HL-60 (cell line): ENCODE data around the gene PUM1.
"Not testable (repeated sequence)": the region's sequence is repeated elsewhere in the genome, so short reads cannot be mapped to it uniquely, and the experiment has no call there.

Source experiments
- DNase-seq, 2 experiments: peaks; one replicate each; pipeline ENCODE4 v3.0.0-alpha.2; 2010 to 2020; ENCODE audit warnings: low read depth in 1 of 2, low spot score in 1 of 2
- H3K27ac ChIP-seq: fragments of 250-450 bp; sonication (Bioruptor Pico); replicated peaks from 2 replicates; pipeline ENCODE4 v1.5.1; 2020; ENCODE audit warnings: mild to moderate bottlenecking, moderate library complexity
- H3K27me3 ChIP-seq: fragments of 250-450 bp; sonication (Bioruptor Pico); 2 replicates; pipeline ENCODE4 v1.5.1; 2021; ENCODE audit warnings: mild to moderate bottlenecking, moderate library complexity; ENCODE audit not compliant: insufficient read depth, poor library complexity, severe bottlenecking
- H3K4me3 ChIP-seq: replicated peaks from 2 replicates; pipeline ENCODE4 v1.5.1; 2011; ENCODE audit warnings: mild to moderate bottlenecking, control low read depth, low read length; ENCODE audit not compliant: insufficient read depth
- CTCF ChIP-seq: IDR thresholded peaks from one replicate; pipeline ENCODE4 v1.5.1; 2011; ENCODE audit warnings: low read length, control low read depth, inconsistent platforms; ENCODE audit not compliant: insufficient read depth
- GABPA ChIP-seq: IDR thresholded peaks from 2 replicates; pipeline ENCODE4 v1.6.1; 2012; ENCODE audit warnings: low read depth
- POLR2AphosphoS5 ChIP-seq: IDR thresholded peaks from 2 replicates; pipeline ENCODE4 v1.6.1; 2012; ENCODE audit warnings: low read depth
- SPI1 ChIP-seq: IDR thresholded peaks from 2 replicates; pipeline ENCODE4 v1.6.1; 2012; ENCODE audit warnings: low read depth, mild to moderate bottlenecking, borderline replicate concordance
- TF ChIP-seq, protein P1 (sequence below): IDR thresholded peaks from 2 replicates; pipeline ENCODE4 v1.6.1; 2012; ENCODE audit warnings: low read depth; ENCODE audit not compliant: insufficient replicate concordance

The PUM1 gene

DNA sequence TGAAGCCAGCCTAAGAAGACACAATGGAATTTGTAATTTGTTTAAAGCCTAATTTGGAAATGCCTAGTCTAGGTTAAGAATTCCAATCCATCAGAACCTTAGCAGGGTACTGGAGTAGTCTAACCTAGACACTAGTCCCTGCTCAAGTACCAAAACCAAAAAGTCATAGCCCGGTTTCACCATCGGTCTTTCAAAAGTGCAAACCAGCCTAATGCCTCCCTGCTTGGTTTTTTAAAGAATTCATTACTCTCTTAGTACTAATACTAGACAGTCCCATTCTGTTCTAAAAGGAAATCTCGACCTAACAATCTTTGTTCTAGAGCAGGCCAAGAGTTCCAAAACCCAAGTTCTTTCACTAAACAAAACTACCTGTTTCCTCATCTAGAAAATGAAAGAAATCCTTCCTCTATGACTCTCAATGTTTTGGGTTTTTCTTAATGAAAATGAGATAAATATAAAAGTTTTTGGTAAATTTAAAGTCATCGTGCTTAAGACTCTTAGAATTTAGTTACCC, 2.6 kb downstream of the PUM1 start:
- no peak for TF ChIP-seq SPI1
- TF ChIP-seq CTCF, result no peak
- no peak for TF ChIP-seq POLR2AphosphoS5
- no peak for TF ChIP-seq GABPA
- TF ChIP-seq, protein P1, sequence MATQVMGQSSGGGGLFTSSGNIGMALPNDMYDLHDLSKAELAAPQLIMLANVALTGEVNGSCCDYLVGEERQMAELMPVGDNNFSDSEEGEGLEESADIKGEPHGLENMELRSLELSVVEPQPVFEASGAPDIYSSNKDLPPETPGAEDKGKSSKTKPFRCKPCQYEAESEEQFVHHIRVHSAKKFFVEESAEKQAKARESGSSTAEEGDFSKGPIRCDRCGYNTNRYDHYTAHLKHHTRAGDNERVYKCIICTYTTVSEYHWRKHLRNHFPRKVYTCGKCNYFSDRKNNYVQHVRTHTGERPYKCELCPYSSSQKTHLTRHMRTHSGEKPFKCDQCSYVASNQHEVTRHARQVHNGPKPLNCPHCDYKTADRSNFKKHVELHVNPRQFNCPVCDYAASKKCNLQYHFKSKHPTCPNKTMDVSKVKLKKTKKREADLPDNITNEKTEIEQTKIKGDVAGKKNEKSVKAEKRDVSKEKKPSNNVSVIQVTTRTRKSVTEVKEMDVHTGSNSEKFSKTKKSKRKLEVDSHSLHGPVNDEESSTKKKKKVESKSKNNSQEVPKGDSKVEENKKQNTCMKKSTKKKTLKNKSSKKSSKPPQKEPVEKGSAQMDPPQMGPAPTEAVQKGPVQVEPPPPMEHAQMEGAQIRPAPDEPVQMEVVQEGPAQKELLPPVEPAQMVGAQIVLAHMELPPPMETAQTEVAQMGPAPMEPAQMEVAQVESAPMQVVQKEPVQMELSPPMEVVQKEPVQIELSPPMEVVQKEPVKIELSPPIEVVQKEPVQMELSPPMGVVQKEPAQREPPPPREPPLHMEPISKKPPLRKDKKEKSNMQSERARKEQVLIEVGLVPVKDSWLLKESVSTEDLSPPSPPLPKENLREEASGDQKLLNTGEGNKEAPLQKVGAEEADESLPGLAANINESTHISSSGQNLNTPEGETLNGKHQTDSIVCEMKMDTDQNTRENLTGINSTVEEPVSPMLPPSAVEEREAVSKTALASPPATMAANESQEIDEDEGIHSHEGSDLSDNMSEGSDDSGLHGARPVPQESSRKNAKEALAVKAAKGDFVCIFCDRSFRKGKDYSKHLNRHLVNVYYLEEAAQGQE, result no peak
- H3K27ac ChIP-seq, result peak overlapping the region; percentile 94
- H3K27me3 ChIP-seq, result no peaks in the 10 kb centered on the region
- H3K4me3 ChIP-seq, result peak overlapping the region; percentile 76
- no peak for DNase-seq

- not testable (repeated sequence) for H3K27ac ChIP-seq, H3K27me3 ChIP-seq, DNase-seq
- H3K4me3 ChIP-seq, result peak overlapping the region; percentile 3; the same call in 1 of the 2 replicates
Measured at GRCh38 chr1:31062162-31062866, 3.2 kb downstream of the PUM1 start.

GRCh38 chr1:31058012-31058411, 7.5 kb downstream of the PUM1 start:
- no peak for TF ChIP-seq SPI1
- TF ChIP-seq, protein P1, result no peak
- TF ChIP-seq CTCF, result no peak
- no peak for TF ChIP-seq GABPA
- no peak for TF ChIP-seq POLR2AphosphoS5

GRCh38 chr1:31055953-31056352, 9.6 kb downstream of the PUM1 start:
- Histone ChIP-seq H3K4me3 (no peak overlapping the region), H3K27me3 (no peaks in the 10 kb centered on the region), H3K27ac (no peak overlapping the region)
- DNase-seq, result no peak
- TF ChIP-seq, protein P1, result no peak
- no peak for TF ChIP-seq GABPA
- TF ChIP-seq CTCF, result no peak
- no peak for TF ChIP-seq POLR2AphosphoS5
- no peak for TF ChIP-seq SPI1

More at GRCh38 chr1:31058012-31058411, 7.5 kb downstream of the PUM1 start:
- Histone ChIP-seq H3K27me3 (no peaks in the 10 kb centered on the region), H3K27ac (no peak overlapping the region), H3K4me3 (no peak overlapping the region)
- DNase-seq, result no peak
